IgD-negative memory B cell (primary cell): ENCODE data around the gene IL18BP. TPM values are rescaled to one million over a fixed set of nuclear protein-coding genes. Genes with fewer than 3 reads are reported as not detected.

Experiments used
- H3K27ac Mint-ChIP-seq, 3 donors: one replicate each; pipeline ENCODE4 v1.8.0; 2020 to 2022; ENCODE audit warnings: mild to moderate bottlenecking in 3 of 3, mixed read lengths in 3 of 3, moderate library complexity in 1 of 3
- H3K27me3 Mint-ChIP-seq: one replicate; pipeline ENCODE4 v1.8.0; 2021; ENCODE audit warnings: mixed read lengths
- H3K36me3 Mint-ChIP-seq: one replicate; pipeline ENCODE4 v1.8.0; 2020; ENCODE audit warnings: mild to moderate bottlenecking, mixed read lengths
- H3K4me1 Mint-ChIP-seq, 3 donors: one replicate each; pipeline ENCODE4 v1.8.0; 2020 to 2022; ENCODE audit warnings: mixed read lengths in 3 of 3, mild to moderate bottlenecking in 1 of 3
- H3K4me3 Mint-ChIP-seq, 4 donors: one replicate each; pipeline ENCODE4 v1.8.0; 2020 to 2022; ENCODE audit warnings: mild to moderate bottlenecking in 4 of 4, mixed read lengths in 4 of 4, moderate library complexity in 3 of 4
- H3K9me3 Mint-ChIP-seq, 3 donors: one replicate each; pipeline ENCODE4 v1.8.0; 2020 to 2021; ENCODE audit warnings: mixed read lengths in 3 of 3, mild to moderate bottlenecking in 1 of 3
- polyA plus RNA-seq: library from polyadenylated mRNA; unstranded; fragments of 300-500 nt; fragmentation: Illumina TruSeq; gene quantifications from one replicate; pipeline ENCODE4 v1.2.3, GENCODE V29; 2021

The IL18BP gene
- polyA plus RNA-seq, 1 donor from 2014 or later, result 41.5 TPM

DNA sequence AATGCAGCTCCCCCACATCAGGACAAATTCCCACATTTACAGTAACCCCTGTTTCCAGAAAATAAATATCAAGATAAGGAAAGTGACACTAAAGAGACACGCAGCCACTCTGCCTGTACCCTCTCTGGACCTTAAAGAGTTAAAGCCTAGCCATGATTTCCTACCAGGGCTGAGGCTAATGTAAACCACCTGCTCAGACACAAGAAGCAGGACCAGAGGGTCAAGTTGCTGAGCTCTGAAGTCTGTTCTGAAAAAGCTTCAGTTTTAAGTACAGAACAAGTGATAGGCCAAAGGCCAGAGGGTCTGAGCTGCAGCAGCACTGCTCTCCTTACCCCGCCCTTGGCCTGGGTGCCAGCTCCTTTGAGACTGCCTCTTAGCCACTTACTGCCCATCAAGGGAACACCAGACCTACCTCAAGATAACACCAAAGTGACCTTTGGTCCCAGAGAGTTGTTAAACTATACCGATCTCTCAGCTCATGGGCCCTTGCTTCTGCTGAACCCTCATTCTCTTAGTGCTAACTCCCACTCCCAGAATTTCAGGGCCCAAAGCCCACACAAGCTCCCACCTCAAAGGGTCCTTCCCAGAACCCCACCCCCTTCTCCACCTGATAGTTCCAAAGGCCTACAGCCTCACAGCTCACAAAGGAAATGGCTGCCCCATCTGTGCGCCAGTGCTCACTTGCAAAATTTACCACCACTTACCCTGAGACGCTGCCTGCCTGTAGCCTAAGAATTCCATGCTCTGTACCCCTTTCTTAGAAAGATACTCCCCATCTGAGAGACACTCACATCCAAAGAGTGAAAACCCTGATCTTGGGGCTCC lies 40.5 kb downstream of the IL18BP start:
- Mint-ChIP-seq H3K36me3 (peaks cover 2% of the 10 kb centered on the region), H3K27me3 (no peaks in the 10 kb centered on the region), H3K9me3 (no peaks in the 10 kb centered on the region), H3K4me1 (peaks cover 22 to 29% (median 23%) of the 10 kb centered on the region in 3 donors), H3K4me3 (no peak overlapping the region), H3K27ac (no peak overlapping the region)

GRCh38 chr11:72039856-72040401 lies 41.2 kb downstream of the IL18BP start:
- H3K27me3 Mint-ChIP-seq, result no peaks in the 10 kb centered on the region
- no peak overlapping the region for H3K4me3 Mint-ChIP-seq
- no peaks in the 10 kb centered on the region for H3K9me3 Mint-ChIP-seq
- no peak overlapping the region for H3K27ac Mint-ChIP-seq
- peaks cover 2% of the 10 kb centered on the region for H3K36me3 Mint-ChIP-seq
- H3K4me1 Mint-ChIP-seq, result peaks cover 22 to 30% (median 23%) of the 10 kb centered on the region in 3 donors

DNA sequence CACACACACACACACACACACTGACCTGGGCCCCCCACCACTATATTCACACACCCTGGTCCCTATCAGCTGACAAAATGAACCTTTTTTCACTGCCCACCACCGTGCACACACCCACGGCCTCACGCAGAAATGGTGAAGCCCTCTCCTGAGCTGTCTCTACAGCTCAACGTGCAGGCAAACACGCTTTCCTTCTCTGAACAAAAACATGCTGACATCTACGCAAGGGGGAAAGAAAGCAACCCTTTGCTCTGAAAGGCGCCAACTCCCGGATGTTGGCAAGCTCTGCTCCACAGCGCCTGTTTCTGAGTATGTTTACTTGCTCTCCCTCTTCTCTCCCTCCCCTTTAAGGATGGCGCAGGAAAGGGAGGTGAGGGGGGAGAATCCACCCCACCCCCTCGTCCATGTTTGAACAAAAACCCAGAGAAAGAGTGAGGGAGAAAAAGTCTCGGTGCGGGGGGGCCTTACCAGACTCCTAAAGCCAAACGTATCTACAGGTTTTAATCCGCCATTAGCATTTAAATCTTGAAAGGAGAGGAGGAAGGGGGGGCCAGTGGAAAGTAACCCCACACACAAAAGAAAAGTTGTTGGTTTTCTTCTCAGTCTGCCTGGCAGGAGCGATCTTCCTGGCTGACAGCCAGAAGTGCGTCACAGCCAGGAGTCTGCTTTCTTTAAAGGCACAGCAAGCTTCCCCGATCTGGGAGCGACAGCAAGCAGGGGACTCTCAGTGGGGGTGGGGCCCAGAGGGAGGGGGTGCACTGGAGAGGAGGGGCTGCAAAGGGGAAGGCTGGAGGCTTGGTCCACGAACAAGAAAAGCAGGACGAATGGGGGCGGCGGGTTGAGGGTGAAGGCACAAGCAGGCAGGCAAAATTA lies 42.0 kb downstream of the IL18BP start:
- Mint-ChIP-seq H3K9me3 (no peaks in the 10 kb centered on the region), H3K27ac (no peak overlapping the region), H3K36me3 (peaks cover 2% of the 10 kb centered on the region), H3K4me3 (no peak overlapping the region), H3K4me1 (peaks cover 21 to 27% (median 22%) of the 10 kb centered on the region in 3 donors), H3K27me3 (no peaks in the 10 kb centered on the region)

DNA sequence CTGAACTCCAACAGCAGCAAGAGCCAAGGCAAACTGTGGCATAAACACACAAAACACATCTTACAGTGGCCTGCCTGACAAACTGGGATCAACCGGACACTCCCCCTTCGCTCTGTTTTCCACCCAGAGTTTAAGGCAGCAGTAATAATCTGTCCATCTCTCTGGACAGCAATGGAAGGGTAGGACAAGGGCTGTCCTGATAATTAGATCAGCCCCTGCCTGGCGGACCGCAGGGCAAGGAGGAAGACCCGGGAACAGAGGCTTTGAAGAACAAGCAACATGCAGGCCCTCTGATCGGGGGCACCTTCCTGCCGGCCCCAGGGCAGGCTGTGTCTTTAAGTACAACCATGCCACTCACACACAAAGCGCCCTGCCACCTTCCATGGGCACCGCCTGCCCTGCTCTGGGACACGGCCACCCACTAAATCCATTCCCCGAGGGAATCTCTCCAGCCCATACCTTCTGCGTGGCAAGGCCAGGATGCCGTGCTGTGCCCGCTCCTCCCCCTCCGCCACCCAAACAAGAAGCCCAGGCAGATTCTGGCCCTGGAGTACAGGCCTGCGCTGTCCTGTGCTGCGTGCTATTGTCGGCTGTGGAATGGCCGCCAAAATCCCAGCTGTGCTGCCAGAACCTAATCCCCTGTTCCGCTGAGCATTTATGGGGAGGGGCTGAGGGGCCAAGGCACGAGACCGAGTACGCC lies 42.8 kb downstream of the IL18BP start:
- Mint-ChIP-seq H3K9me3 (no peaks in the 10 kb centered on the region), H3K27ac (no peak overlapping the region), H3K4me1 (peaks cover 14 to 29% (median 19%) of the 10 kb centered on the region in 3 donors), H3K4me3 (no peak overlapping the region), H3K36me3 (peaks cover 2% of the 10 kb centered on the region), H3K27me3 (no peaks in the 10 kb centered on the region)

- no peak overlapping the region for H3K27ac Mint-ChIP-seq
- H3K27me3 Mint-ChIP-seq, result no peaks in the 10 kb centered on the region
- H3K36me3 Mint-ChIP-seq, result peaks cover 2% of the 10 kb centered on the region
- H3K4me1 Mint-ChIP-seq, result peaks cover 9 to 25% (median 13%) of the 10 kb centered on the region in 3 donors
- H3K9me3 Mint-ChIP-seq, result no peaks in the 10 kb centered on the region
- no peak overlapping the region for H3K4me3 Mint-ChIP-seq
These were observed 43.5 kb downstream of the IL18BP start for GRCh38 chr11:72042064-72042745.

GRCh38 chr11:72045849-72046248 lies 47.1 kb downstream of the IL18BP start:
- Mint-ChIP-seq H3K27ac (peak overlapping the region in 2 of 3 donors; percentile 23 to 86), H3K9me3 (no peaks in the 10 kb centered on the region), H3K36me3 (no peaks in the 10 kb centered on the region), H3K27me3 (no peaks in the 10 kb centered on the region), H3K4me3 (no peak overlapping the region), H3K4me1 (peaks cover 9 to 17% (median 13%) of the 10 kb centered on the region in 3 donors)

DNA sequence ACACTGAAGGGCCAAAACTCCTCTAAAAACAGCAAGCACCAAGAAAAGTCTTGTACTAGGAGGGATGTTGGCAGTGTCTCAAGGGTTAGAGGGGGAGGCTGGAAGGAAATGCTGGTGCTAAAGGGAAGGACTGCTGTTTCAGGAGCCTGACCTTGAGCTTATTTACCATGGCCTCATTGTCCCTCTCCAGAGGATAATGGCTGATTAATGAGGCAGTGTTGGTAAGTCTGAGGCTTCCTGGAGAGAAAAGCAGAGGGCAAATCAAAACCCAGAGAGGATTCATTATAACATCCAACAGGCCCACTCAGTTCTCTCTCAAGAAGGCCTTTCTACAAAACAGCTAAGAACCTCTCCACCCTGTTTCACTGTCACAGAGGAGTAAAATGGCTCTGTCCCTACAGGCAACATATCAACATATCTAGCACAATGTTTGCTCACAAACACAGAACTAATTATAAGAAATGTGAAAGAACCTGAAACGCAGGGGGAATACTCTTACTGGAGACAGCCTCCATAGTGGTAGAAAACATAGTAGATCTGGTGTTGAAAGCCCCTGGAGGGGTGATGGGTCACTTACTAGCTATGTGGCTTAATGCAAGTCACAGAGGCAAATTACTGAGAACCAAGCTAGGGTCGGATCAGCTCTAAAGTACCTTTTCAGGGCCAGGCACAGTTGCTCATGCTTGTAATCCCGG lies 50.2 kb downstream of the IL18BP start:
- Mint-ChIP-seq H3K9me3 (no peaks in the 10 kb centered on the region), H3K27ac (no peak overlapping the region), H3K27me3 (no peaks in the 10 kb centered on the region), H3K4me1 (peaks cover 0 to 5% (median 1%) of the 10 kb centered on the region in 3 donors), H3K4me3 (no peak overlapping the region), H3K36me3 (peaks cover 2% of the 10 kb centered on the region)

Other genes with a start within 250 kb of the IL18BP start
- not detected for gene DEFB108B, start 165.7 kb upstream of the IL18BP start, polyA plus RNA-seq
- not detected for gene DEFB131B, start 120.5 kb upstream of the IL18BP start, polyA plus RNA-seq
- 3.3 TPM for gene XNDC1N, start 70.3 kb upstream of the IL18BP start, polyA plus RNA-seq
- gene RNF121, start 69.9 kb upstream of the IL18BP start, polyA plus RNA-seq, result 13.6 TPM
- 66.6 TPM for gene NUMA1, start 81.6 kb downstream of the IL18BP start, polyA plus RNA-seq
- gene LRRC51, start 81.9 kb downstream of the IL18BP start, polyA plus RNA-seq, result 4.1 TPM
- gene LAMTOR1, start 104.4 kb downstream of the IL18BP start, polyA plus RNA-seq, result 111 TPM
- not detected for gene TOMT, start 107.0 kb downstream of the IL18BP start, polyA plus RNA-seq
- gene ANAPC15, start 113.8 kb downstream of the IL18BP start, polyA plus RNA-seq, result 68.5 TPM
- not detected for gene FOLR3, start 136.8 kb downstream of the IL18BP start, polyA plus RNA-seq
- gene FOLR1, start 193.2 kb downstream of the IL18BP start, polyA plus RNA-seq, result not detected
- gene FOLR2, start 217.9 kb downstream of the IL18BP start, polyA plus RNA-seq, result 16.1 TPM
- 11.7 TPM for gene INPPL1, start 225.9 kb downstream of the IL18BP start, polyA plus RNA-seq
- gene PHOX2A, start 245.3 kb downstream of the IL18BP start, polyA plus RNA-seq, result not detected